Stimulated activated CD4-positive, alpha-beta T cell treated with anti-CD3 and anti-CD28 coated beads, Interleukin-15, amount 100 ng/mL, for 48 hours (primary cell): ENCODE measurements around the gene AFTPH.

ENCODE experiments used
- DNase-seq, 2 donors: peaks; one replicate each; pipeline ENCODE4 v3.0.0-alpha.2; 2020; ENCODE audit warnings: low read depth in 2 of 2

Gene AFTPH

DNA sequence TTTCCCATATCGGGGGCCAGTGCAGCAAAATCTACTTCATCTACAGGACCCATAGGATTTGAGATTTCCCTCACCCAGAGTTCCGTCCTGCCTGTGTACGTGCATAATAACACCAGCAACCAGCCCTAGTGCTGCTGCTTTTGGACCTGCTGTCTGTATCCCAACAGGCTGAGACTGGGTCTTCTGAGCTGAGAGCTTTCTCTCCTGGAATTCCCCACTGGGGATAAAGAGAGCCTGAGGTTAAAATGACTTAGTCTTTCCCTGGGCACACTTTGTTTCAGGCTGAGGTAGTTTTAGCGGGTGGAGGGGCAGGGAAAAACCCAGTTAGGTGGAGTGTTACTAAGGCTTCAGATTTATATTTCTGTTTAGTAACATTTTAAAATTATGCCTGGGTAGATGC, 67.1 kb downstream of the AFTPH start:
- DNase-seq = no peak

DNA sequence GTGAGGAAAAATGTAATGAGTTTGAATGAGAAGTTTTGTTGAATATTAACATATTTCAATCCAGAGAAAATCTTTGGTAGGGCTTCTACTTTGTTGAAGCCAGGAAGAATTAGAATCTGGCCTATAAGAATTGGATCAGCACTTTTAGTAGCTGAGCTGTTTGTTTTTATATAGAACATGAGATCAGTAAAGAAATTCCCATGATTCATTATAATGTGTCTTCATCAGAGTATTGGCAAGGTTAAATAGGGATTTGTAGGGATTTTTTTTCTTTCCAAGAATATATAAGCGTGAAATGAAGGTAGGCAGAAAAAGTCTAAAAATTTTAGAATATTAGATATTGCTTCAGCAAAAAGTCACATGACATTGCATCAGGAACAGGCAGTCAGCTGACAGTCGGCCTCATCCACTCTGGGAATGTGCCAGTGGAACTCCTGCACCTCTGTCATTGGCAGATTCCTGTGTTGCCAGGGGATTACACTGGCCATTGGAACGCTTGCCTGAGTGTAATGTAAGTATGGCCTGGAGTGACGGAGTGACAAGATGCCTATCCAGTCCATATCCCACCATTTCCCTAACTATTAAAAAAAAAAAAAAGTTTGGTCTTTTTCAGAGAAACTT, 69.0 kb downstream of the AFTPH start:
- no peak for DNase-seq

DNA sequence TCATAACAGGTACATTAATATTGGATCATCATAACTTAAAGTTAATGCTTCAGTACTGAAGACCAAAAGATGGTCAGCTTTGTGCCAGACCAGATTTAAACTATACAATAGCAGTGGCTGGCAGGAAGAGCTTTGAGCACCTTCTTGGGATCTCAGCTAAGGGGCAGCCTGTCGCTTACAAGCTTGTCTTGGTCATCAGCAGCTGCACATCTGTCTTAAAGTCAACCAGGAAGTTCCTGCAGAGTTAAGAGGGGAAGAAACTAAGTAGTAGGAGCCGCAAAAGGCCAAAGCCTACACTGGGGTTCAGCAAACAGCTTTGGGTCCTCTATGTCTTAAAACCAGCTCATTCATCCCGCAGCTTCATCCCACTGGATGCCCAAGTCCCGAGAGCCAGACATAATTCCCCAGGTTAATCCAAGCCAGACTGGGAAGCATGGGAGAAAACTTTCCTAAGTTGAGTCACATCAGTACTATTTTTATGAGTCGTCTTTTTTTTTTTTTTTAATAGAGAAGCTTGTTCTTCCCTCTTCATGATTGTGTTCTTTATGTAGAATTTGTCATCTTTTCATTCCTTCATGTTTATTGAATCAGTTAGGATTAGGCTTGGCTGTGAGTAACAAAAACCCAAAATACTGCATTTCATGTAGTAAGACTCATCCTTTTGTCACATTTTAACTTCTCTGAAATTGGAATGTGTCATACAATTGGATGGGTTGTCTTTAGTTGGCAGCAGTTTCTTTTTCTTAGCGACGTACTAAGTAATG, 70.3 kb downstream of the AFTPH start:
- no peak for DNase-seq

DNA sequence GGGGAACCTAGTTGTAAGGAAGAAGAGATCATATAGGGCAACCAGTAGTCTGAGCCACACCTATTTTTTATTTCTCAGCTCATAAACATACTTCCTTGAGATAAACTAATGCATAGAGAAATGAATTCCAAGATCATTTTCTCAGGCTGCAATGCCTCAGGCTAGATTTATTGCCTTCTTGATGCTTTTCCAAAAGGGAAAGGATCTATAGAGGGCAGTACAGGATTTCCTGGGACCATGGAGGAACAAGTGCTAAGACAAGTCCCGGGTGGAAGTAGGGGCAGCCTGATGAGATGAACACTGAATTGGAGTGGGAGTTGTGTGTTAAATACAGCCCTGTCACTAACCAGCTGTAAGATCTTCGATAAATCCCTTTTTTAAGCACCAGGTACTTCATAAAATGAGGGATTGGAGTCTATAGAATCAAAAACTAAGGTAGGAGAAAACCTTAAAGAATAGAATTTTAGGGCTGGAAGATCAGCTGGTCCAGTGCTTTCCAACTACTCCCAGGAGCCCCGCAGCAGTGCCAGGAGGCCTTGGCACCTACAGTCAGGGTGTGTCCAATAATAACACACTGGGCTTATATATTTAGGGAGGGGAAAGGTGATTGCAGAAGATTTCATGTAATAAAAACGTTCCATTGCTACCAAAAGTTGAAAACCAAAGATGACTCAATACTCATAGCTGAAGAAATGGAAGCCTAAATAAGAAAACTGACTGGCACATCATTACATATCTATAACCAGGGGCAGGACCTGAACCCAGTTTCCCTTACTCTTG, 71.5 kb downstream of the AFTPH start:
- no peak for DNase-seq

DNA sequence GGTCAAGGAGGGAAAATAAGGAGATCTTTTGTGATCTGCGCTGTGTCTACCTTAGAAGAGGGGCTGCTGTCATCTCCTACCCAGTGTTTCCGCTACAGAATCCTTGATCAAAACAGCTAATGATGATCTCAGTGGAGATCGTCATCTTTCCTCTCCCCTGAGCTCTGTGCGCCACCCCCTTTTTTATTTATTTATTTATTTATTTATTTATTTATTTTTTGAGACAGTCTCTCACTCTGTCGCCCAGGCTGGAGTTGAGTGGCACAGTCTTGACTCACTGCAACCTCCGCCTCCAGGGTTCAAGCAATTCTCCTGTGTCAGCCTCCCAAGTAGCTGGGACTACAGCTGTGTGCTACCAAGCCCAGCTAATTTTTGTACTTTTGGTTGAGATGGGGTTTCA, 74.1 kb downstream of the AFTPH start:
- DNase-seq = no peak

DNA sequence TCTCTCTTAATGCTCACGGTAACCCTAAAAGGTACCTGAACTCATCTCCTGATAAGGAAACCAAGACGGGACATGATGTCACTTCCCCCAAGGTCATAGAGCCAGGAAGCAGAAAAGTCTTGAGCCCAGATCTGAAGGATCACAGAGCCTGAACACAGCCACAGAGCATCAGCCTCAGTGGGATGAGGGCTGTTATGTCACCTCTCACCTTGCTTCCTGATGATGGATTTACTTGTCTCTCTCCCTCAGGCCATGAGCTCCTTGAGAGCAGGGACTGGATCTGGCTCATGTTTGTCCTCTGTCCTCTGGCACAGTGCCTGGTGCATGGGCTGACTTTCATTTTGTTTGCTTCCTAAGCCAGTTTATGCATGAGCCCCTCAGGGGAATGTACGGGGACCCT, 75.3 kb downstream of the AFTPH start:
- DNase-seq = no peak

DNA sequence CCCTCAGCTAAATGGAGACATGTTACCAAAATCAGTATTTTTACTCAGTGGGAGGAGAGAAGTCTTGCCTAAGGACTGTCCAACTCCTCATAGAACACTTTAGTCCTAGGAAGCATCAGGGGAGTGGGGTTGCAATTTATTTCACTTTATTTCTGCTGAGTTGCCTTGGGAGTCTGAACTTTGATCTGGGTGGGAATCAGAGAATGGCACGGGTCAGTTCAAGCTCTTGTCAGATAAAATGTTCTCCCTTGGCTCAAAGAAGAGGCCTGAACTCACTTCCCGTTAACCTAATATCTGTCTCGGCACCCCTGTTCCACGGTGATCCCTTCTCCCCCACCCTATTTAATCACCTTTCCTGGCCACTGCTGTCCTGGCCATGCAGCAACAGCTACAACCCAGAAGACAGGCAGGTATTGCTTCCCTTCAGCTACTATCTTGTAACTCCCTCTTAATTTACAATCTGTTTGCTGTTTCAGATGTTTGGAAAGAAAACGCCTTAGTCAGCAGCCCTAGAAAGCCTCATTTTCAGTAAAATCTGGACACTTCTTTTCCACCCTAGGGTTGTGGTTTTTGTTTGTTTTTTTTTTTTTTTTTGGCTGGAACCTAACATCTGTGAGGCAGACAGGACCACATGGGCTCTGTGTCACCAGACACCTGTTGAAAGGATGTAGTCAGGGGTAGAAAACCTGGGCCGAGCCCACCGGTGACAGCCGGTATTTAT, 77.1 kb downstream of the AFTPH start:
- no peak for DNase-seq

DNA sequence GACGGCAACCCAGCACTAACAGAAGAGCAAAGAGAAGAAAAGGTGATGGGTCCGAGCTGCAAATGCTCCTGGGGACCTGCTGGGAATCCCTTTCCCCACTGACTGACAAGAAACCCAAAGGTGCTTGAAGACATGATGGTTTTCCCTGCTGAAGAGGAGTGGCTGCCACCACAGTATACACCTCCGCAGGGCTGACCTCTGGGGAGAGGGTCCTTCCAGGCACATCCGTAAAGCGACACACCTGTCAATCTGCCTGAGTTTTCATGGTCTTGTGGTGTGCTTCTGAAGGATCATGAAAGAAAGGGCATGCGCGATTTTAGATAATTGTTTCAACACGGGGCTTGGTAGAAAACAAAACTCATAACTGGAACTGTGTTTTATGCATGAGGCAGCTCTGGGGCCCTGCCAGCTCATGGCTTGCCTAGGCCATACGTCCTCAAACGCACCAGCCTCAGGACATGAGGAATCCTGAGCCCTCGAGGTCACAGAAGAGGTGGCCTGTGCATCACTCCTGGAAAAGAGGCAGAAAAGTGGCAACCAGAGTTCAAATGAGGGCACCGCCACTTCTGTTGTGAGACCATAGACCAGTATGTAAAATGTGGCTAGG, 77.8 kb downstream of the AFTPH start:
- no peak for DNase-seq

DNA sequence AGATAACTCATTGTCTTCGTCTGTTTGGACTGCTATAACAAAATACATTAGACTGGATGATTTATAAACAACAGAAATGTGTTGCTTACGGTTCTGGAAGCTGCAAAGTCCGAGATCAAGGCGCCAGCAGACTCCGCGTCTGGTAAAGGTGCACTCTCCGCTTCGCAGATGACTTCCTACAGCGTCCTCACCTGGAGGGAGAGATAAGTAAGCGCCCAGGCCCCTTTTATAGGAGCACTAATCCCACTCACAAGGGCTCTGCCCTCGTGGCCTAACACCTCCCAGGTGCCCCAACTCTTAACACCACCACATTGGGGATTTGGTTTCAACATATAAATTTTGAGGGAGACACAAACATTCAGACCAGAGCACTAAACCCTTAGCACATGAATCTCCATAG, 78.3 kb downstream of the AFTPH start:
- DNase-seq = no peak

DNA sequence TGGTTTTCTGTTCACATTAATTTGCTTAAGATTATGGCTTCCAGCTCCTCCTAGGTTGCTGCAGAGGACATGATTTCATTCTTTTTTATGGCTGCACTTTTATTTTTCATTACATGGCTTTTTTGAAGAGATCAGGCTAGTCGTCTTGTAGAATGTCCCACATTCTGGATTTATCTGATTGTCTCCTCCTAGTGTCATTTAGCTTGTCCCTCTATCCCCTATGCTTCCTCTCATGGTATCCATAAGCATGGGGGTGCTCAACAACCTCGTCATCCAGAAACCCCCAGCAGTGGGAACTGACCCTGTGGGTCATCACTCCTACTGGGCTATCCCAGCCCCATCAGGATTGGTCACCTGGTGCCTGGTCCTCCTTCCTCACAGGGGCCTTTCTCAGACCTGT, 80.0 kb downstream of the AFTPH start:
- no peak for DNase-seq

DNA sequence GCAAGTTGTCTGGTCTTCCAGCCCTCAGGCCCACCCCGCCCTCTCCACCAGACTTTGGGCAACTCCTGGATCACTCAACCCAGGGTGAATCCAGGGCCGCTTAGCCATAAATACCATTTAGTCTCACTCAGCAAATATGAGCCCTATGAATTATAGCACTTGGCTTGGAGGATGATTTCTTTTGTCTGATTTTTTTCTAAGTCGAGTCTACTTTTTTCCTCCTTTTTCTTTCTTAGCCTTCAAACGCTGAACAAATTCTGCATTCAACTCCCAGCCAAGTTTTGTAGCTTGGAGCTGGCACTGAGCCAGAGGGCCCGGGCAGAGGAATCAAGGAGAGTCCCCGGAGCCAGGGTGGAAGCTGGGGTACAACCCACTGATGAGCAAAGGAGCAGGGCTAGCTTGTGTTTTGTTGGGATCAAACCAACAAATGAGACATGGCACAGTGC, 80.9 kb downstream of the AFTPH start:
- no peak for DNase-seq

DNA sequence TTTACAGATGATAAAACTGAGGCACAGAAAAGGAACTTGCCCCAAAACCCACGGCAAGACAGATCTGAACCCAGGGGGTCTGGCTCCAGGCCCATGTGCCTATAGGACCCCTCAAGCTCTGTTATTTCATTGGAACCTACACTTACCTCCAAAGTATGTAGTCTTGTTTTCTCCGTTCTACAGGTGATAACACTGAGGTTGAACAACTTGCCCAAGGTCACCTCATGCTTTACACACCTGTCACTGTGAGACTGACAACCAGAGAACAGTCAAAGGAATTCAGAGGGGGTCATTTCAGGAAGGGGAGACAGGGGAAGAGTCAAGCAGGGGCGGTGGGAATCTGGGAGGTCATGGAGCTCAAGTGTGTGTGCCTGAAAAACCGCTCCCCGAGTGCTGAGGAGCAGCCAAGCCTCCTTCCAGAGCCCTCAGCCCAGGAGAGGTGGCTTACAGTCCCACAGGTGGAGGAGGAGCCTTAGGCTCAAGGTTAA, 81.9 kb downstream of the AFTPH start:
- DNase-seq = no peak

DNA sequence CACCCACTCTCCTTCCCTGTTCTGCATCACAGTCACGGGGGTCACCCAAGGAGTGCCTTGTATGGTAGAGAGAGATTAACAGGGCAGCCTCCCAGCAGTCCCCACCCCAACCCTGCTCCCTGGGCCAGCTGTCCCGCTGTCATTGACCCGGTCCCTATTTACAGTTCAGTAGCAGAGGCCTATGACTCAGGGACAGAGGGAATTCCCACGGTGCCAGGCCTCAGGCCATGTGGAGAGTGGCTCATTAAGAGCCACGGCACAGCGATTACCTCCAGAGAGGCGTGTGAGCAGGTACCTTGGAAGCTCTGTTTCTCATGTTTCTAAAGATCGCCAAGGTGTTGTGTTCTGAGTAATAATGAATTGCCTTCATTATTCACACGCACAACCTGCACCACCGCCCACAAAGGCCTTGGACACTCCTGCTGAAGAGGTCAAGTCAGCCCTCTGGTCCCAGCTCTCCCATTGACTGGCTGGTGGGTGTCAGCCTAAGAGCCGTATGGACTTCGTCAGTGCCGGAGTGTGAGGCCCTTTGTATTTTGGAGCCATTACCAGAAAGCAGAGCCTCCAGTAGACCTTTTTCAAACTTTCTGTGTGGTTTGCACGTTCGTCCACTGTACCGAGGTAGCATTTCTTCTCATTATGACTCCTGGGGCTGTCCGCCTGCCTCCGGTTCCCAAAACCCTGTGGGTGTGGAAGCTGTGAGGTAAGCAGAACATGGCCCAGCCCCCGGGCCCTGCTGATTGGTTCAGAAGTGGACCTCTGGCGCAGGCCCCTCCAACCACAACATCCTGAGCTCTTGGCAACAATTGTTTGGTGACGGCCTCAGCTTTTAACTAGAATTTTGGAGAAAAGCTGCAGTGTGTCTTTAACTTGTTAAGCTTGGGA, 82.6 kb downstream of the AFTPH start:
- DNase-seq = peak; percentile 87 to 89

DNA sequence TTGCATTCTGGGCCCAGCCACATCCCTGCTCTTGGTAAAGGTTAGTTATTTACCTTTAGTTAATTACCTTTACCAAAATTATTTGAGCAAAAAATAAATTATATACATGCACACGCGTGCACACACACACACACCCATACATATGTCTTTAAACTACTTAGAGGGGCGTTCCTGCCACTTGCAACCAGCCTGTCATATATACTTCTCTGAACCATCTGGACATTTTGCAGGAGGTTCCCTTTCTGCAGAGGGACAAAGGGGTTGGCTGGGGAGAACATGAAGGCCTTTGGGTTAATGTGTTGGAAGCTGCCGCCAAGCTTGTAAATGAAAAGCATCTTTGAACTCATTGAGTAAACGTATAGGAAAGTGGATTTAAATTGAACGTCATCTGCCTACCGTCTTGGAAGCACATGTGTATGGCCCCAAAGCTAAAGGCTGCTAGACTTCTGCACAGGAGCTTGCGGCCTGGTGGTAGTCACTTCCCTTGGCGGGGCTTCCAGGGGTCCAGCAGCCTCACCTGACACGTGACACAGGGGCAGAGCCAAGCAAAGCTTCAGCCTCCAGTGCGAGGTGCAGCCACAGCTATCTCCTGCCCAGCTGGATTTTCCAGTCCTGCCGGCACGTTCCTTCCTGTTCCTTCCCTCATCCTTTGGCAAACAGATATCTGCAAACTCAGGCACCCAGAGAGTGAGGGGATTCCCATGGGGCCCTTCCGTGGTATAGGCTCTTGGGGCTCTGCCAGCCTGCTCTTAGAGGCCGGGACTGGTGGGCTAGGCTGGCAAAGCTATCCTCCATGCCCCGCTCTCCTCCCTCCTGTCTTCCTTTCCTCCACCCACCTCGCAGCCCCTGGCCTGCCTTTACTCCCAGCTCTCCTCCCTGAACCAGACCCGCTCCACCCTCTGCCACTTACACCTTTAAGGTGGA, 83.5 kb downstream of the AFTPH start:
- no peak for DNase-seq

DNA sequence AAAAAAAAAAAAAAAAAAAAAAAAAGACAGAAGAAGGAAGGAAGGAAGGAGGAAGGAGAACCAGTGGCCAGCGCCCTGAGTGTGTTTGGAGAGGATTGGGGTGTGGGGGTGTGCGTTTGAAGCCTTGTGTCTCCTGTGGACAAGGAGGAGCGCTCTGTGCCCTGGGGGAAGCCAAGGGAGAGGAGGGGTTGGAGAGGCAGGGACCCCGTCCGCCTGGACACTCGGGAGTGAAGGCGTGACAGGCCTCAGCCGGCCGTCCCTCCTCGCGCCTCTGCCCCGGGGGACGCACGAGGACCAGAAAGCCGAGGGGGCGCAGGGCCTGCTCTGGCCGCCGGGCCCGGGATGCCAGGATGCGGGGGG, 84.7 kb downstream of the AFTPH start:
- DNase-seq = no peak

DNA sequence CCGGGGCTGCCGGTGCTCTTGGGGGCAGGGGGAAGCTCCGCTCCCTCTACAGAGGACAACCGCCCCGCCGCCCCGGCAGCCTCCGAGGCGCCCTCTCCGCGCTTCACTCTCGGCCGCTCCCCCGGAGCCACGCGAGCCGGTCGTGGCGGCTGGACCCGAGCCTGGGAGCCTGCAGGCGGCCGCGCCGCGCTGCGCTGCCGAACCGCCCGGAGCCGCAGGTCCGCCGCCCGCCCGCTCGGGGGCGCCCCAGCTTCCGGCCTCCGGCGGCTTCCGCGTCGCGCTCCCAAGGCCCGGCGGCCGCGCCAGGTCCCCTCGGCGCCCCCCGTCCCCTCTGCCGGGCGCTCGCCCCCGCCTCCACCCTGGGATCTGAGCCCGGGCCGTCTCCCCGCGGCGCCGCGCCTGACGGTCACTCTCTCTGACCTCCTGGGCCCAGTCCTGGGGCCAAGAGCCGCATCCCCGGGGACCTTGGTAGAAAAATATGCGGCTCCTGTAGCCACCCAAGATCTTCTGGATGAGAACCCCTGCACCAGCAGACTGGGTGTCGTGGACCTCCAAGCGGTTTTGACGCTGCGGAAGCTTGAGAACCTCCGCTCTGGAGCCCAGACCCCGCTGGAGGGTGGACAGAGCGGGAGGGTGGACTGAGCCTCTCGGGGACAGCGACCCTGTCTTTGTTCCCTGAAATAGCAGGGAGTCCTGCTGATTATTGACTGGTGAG, 85.3 kb downstream of the AFTPH start:
- DNase-seq = peak in 1 of 2 donors; percentile 65

DNA sequence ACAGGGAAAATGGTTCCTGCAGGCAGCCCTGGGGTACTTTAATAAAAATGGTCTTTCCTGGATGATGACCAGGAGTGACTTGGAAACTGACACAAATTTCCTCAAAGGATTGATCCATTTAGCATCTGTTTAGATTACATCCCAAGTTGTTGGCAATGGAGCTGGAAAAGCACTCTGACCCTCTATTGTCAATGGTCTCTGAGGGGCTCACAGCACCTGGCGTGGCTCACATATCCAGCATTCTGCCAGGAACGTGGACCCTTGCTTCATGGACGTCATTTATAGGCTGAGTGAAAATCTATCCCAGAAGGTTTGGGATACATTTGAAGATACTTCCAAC, 85.8 kb downstream of the AFTPH start:
- DNase-seq = no peak

DNA sequence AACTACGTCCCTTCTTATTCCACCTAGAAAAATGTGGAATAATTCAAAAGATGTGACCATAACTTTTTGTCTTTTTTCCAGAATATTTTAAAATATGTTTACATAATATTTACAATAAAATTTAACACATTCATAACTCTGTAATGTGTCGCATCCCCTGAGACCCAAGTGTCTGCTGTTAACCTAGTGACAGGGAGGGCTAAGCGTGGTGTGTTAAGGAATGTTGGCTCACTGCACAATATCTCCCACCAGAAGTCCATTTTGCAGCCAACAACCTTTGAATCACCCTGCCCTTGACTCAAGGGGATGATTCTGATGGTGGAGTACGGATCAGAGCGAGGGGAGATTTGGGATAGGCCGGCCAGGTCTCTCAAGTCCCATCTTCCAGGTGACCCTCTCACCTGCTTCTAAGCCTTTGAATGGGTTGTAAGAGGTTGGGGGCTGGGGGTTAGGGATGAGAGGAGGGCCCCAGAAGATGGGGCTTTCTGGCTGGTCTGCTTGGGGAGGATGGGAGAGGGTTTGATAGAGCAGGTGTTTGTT, 86.3 kb downstream of the AFTPH start:
- no peak for DNase-seq
